NCI-H1930 (cell line): ENCODE data around the gene COL17A1.

Experiments
- DNase-seq, 2 experiments: peaks; one replicate each; lab custom pipeline; 2025; lab: John Stamatoyannopoulos, UW

Gene COL17A1

GRCh38 chr10:104033966-104034365, 51.7 kb downstream of the COL17A1 start:
- no peak for DNase-seq

GRCh38 chr10:104033401-104033930, 52.2 kb downstream of the COL17A1 start:
- DNase-seq = no peak

GRCh38 chr10:104032144-104032775, 53.4 kb downstream of the COL17A1 start:
- no peak for DNase-seq

DNA sequence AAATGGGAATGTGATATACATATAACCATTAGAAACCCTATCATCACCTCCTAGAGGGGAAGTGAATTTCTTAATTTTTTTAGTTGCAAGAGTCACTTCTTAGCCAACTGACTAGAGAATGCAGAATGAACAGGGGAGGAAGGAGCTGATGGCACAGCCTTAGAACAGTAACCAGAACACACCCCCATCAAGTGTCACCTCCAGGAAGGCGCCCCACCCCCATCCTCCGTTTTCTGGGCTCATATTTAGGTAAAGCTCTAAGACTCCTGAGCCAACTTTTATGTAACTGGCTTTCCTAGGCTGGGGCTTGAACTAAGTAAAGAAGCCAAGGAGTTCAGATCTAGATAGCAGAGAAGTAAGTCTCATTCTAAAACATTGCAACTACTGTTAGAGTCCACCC, 54.0 kb downstream of the COL17A1 start:
- no peak for DNase-seq

DNA sequence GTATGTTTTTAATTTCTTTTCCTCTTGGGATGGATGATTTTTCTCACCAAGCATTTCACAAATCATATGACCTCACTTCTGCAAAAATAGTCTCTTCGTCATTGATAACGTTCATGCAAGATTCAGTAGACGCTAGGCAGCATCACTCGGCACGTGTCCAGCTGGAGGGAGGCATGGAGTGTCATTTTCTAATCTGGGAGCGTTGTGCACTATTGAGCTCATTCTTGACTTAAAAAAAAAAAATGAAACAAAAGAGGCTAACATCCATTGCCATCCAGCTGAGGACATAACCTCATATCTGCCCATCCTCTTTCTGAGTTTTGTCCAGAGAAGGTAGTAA, 56.2 kb downstream of the COL17A1 start:
- no peak for DNase-seq

DNA sequence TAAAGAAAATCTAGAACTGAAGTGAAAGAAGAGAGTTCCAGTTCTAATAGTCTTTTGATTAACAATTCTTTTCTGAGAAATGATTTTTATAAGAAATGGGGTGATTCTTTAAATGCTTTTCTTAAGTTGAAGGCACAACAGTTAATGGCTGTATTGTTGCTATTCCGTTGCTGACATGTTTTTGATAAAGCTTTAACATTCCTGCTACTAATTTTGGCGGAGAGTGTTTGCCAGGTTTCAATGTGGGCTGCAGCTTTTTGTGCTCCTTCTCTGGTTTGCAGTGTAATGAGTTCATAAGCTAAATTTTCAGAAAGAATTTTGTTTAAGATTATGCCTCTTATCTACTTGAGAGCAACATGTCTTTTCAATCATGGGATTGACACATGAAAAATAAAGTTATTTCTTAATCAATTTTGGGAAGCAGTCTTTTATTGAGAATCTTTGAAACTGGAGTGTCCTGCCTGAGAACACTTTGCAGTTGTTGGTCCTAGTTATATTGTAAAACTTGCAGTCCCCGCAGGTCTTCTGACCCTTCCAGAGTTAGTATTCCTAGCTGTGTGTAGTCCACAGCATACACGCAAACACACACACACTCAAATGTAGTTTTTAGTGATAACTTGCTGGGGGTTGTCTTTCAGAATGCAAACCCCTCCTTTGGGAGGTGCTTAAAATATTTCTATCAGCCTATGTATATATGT, 56.7 kb downstream of the COL17A1 start:
- DNase-seq = no peak

DNA sequence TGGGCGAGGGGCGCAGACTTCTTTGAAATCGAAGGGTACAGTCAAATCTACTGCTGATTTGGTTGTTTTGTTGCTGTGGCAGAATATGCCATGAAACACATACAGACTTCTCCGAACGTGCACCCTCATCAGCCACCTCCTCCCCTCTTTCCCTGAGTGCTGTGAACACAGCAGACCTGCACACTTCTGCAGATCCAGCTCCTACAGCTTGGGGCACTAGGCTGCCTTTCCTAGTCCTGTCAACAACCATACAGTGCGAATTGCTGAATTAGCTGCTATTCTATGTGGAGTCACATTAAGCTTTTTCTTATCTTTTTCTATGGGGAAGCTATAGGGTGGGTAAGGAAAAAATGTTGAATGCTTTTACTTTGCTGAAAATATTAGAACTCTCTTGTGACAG, 57.5 kb downstream of the COL17A1 start:
- no peak for DNase-seq

DNA sequence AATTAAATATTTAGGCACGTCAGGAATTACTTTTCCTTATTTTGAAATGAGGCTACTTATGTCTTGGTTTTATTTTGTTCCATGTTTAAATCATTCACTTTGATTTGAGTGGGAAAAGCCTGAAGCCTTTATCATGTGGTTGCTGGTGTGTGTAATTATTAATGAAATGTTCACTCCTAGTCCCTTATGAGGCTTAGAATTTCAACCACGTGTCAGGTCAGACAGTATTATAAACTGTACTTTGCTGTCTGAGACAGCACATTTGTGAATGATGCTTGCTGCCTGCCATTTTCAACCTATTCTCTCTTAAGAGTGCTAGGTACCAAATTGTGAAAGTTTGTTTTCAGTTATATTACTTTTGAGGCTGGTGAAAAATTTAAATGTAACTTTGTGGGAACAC, 58.9 kb downstream of the COL17A1 start:
- no peak for DNase-seq

DNA sequence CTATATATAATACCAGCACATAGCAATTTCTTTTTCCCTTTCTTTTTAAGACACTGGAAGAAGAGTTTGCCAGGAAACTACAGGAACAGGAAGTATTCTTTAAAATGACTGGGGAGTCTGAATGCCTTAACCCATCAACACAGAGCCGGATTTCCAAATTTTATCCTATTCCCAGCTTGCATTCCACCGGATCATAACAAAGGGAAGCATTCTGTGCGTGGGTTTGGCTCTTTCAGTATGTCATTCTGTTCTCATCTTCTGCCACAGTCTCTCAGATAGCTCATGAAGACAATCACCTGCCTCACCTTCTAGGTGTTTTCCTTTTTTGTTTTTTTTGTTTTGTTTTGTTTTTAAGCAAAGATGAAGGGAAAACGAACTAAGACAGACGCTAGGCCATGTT, 60.2 kb downstream of the COL17A1 start:
- no peak for DNase-seq

DNA sequence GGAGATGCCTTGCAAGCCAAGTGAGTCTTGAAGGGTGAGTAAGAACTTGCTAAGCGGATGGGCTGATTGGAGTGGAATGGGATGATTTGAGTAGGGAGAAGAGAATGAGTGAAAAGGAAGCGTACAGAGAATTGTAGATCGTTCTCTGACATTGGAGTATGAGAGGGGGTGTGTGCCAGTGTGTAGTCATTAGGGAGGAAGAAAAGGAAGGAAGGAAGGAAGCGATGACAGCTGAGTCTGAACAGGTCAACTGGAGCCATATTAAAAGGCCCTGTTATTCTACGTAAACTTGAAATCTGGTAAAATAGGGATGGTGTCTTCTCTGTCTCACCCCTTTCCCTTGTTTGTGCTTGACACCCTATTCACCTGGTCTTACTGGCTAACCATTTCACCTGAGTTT, 63.7 kb downstream of the COL17A1 start:
- DNase-seq = no peak

DNA sequence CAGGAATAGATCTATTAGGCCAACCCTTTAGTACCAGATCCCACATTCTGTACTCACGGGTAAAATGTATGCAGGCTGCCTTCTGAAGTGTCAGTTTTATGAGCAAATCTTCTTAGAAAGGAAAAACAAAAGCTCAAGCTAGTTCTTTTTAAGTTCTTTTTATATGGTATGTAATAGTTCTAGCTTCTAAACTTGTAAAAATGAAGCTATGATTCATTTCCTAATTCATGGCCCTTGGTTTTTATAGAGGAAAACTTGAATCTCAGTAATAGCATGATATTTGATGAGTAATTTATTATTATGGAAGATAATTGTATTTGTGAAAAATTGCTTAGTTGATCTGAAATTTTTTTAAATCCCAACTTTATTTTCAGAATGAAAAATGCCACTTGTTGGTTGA, 64.4 kb downstream of the COL17A1 start:
- no peak for DNase-seq

GRCh38 chr10:104020020-104020419, 65.7 kb downstream of the COL17A1 start:
- DNase-seq = no peak

- no peak for DNase-seq
Measured at GRCh38 chr10:104018471-104018870, 67.2 kb downstream of the COL17A1 start.

GRCh38 chr10:104016661-104017060, 69.0 kb downstream of the COL17A1 start:
- no peak for DNase-seq

DNA sequence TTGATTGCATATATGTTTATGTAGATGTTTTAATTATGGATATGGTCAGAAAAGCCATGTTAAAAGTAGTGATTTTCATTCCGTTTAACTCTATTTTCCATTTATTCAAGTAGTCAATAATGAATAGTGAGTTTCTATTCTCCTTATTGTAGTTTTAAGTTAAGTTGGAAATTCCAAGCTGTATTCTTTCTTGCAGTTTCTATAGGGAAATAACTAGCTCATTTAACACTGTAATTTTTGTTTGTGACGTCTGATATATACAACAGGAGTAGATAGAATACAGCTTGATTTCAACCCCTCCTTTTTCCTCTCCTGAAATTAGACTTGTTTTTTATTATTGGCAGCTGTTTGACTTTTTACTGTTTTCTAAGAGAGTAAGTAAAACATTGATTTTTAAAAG, 71.5 kb downstream of the COL17A1 start:
- DNase-seq = no peak

- DNase-seq = no peak
Measured at GRCh38 chr10:104013489-104013888, 72.2 kb downstream of the COL17A1 start.

- no peak for DNase-seq
Measured at GRCh38 chr10:104011904-104012303, 73.8 kb downstream of the COL17A1 start.

- no peak for DNase-seq
Measured at GRCh38 chr10:104005172-104005863, 80.4 kb downstream of the COL17A1 start.

DNA sequence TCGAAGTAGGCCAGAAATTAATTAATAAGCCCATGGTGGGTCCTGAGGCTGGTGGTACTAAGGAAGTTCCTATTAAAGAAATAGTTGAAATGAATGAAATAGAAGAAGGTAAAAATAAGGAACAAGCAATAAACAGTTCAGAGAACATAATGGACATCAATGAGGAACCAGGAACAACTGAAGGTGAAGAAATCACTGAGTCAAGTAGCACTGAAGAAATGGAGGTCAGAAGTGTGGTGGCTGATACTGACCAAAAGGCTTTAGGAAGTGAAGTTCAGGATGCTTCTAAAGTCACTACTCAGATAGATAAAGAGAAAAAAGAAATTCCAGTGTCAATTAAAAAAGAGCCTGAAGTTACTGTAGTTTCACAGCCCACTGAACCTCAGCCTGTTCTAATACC, 82.8 kb downstream of the COL17A1 start:
- no peak for DNase-seq

DNA sequence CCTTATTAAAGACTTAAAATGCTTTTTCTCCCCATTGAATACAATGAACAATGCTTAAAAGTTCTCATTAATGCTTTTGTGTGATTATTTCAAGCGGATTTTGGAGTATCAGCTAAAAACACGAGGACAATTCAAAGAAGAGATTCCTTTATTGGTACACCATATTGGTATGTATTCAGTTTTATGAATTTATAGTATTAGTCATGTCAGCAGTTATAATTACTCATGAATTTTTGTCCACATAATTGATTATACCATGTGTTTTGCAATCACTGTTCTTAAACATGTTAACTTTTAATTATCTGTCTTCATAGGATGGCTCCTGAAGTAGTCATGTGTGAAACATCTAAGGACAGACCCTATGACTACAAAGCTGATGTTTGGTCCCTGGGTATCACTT, 86.9 kb downstream of the COL17A1 start:
- no peak for DNase-seq

GRCh38 chr10:103995134-103995533, 90.5 kb downstream of the COL17A1 start:
- DNase-seq = no peak

- no peak for DNase-seq
Measured at GRCh38 chr10:103991393-103992128, 94.1 kb downstream of the COL17A1 start.

GRCh38 chr10:103990531-103990930, 95.1 kb downstream of the COL17A1 start:
- no peak for DNase-seq
